Activated CD8-positive, alpha-beta T cell treated with anti-CD3 and anti-CD28 coated beads, Interleukin-2, amount 10 ng/mL, durations not matched to agents 7 days and 5 days (primary cell): ENCODE measurements around the gene NDUFB7. TPM values are rescaled to one million over a fixed set of nuclear protein-coding genes. Genes with fewer than 3 reads are reported as not detected.
"Not testable (repeated sequence)": the region's sequence is repeated elsewhere in the genome, so short reads cannot be mapped to it uniquely, and the experiment has no call there.

Experiments used
- ATAC-seq: fragments of 150-1000 bp; cut with Tn5 transposase; one replicate; pipeline ENCODE4 v1.10.0; 2021; ENCODE audit warnings: moderate library complexity
- CTCF ChIA-PET: fragments of 350-600 bp; sonication (Branson Sonifier 250); formaldehyde crosslinking; loops from one replicate; lab custom pipeline; 2021; ENCODE audit warnings: antibody characterized with exemption; lab: Charles Lee
- POLR2A ChIA-PET: fragments of 350-600 bp; sonication (Branson Sonifier 250); formaldehyde crosslinking; loops from one replicate; lab custom pipeline; 2021; ENCODE audit warnings: antibody characterized with exemption; lab: Charles Lee
- DNase-seq: peaks from one replicate; pipeline ENCODE4 v3.0.0-alpha.2; 2020
- H3K27ac Mint-ChIP-seq: one replicate; pipeline ENCODE4 v1.8.0; 2021; ENCODE audit warnings: mild to moderate bottlenecking, mixed read lengths
- H3K27me3 Mint-ChIP-seq: one replicate; pipeline ENCODE4 v1.8.0; 2021; ENCODE audit warnings: low read depth, mixed read lengths
- H3K36me3 Mint-ChIP-seq: one replicate; pipeline ENCODE4 v1.8.0; 2021; ENCODE audit warnings: low read depth, mixed read lengths
- H3K4me1 Mint-ChIP-seq: one replicate; pipeline ENCODE4 v1.8.0; 2021; ENCODE audit warnings: low read depth, mixed read lengths
- H3K4me3 Mint-ChIP-seq: one replicate; pipeline ENCODE4 v1.8.0; 2021; ENCODE audit warnings: mild to moderate bottlenecking, mixed read lengths
- H3K9me3 Mint-ChIP-seq: one replicate; pipeline ENCODE4 v1.8.0; 2022; ENCODE audit warnings: mixed read lengths; ENCODE audit not compliant: insufficient read depth
- total RNA-seq, 2 experiments: library from RNA; stranded (reverse); gene quantifications; one replicate each; pipeline ENCODE4 v1.2.3, GENCODE V29; 2021

Gene NDUFB7
- total RNA-seq, 2 experiments from 2014 or later = 133 to 142 TPM

DNA sequence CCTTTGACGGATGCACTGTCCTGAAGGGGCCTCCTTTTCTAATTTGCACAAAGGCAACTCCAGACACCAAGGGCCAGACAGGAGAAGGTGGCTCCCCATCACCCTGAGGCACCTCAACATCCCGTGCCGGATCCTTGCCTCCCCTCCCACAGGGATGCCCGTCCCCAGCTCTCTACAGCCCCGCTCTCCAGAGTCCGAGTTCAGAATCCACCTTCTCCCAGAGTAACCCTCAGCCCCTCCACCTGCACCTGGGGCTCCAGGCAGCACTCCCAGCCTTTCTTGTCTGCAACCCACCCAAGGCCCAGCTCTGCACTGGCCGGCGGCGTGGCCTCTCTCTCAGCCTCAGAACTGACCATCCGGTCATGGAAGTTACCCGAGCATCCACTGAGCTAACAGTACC, 4.8 kb downstream of the NDUFB7 start:
- CTCF ChIA-PET = no interaction called here
- peaks cover 54% of the 10 kb centered on the region for H3K4me1 Mint-ChIP-seq
- H3K9me3 Mint-ChIP-seq = no peaks in the 10 kb centered on the region
- peaks cover 27% of the 10 kb centered on the region for H3K36me3 Mint-ChIP-seq
- POLR2A ChIA-PET = interaction anchor here (1.3 kb wide), 1 partner anchor 15 kb away, joined by 3 read pairs; no protein-coding TSS in a partner anchor
- ATAC-seq = no peak
- H3K27ac Mint-ChIP-seq = peak overlapping the region; percentile 46
- DNase-seq = no peak
- H3K4me3 Mint-ChIP-seq = no peak overlapping the region
- no peaks in the 10 kb centered on the region for H3K27me3 Mint-ChIP-seq

DNA sequence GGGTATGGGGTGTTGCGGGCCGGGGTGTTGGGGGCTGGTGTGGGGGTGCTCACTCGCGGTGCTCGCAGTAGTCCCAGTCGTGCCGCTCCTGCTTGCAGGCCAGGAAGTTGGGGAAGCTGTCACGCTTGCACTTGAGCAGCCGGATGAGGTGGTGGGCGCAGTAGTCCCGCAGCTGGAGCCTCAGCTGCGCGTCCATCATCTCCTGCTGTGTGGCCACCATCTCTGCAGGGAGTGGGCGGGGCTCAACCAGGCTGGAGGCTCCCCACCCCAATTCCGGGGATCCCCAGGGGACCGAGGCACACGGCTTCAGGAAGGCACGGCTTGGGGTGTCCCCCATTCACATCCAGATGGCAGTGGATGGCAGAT, 5.2 kb downstream of the NDUFB7 start:
- POLR2A ChIA-PET = interaction anchor here (1.3 kb wide), 1 partner anchor 15 kb away, joined by 3 read pairs; no protein-coding TSS in a partner anchor
- H3K27ac Mint-ChIP-seq = peak overlapping the region; percentile 46
- DNase-seq (no peak), ATAC-seq (no peak)
- H3K9me3 Mint-ChIP-seq = no peaks in the 10 kb centered on the region
- peaks cover 27% of the 10 kb centered on the region for H3K36me3 Mint-ChIP-seq
- peaks cover 50% of the 10 kb centered on the region for H3K4me1 Mint-ChIP-seq
- H3K4me3 Mint-ChIP-seq = no peak overlapping the region
- CTCF ChIA-PET = no interaction called here
- no peaks in the 10 kb centered on the region for H3K27me3 Mint-ChIP-seq

- Mint-ChIP-seq H3K4me3 (no peak overlapping the region), H3K36me3 (peaks cover 25% of the 10 kb centered on the region), H3K9me3 (no peaks in the 10 kb centered on the region), H3K4me1 (peaks cover 45% of the 10 kb centered on the region), H3K27me3 (no peaks in the 10 kb centered on the region), H3K27ac (no peak overlapping the region)
- ATAC-seq = no peak
- no peak for DNase-seq
- ChIA-PET POLR2A (no interaction called here), CTCF (no interaction called here)
Observed at GRCh38 chr19:14565765-14566711, 5.8 kb downstream of the NDUFB7 start.

GRCh38 chr19:14565298-14565679, 6.6 kb downstream of the NDUFB7 start:
- H3K9me3 Mint-ChIP-seq = no peaks in the 10 kb centered on the region
- no peak for DNase-seq
- peaks cover 42% of the 10 kb centered on the region for H3K4me1 Mint-ChIP-seq
- H3K27me3 Mint-ChIP-seq = no peaks in the 10 kb centered on the region
- H3K36me3 Mint-ChIP-seq = peaks cover 25% of the 10 kb centered on the region
- ChIA-PET CTCF (no interaction called here), POLR2A (no interaction called here)
- H3K4me3 Mint-ChIP-seq = no peak overlapping the region
- no peak for ATAC-seq
- no peak overlapping the region for H3K27ac Mint-ChIP-seq

DNA sequence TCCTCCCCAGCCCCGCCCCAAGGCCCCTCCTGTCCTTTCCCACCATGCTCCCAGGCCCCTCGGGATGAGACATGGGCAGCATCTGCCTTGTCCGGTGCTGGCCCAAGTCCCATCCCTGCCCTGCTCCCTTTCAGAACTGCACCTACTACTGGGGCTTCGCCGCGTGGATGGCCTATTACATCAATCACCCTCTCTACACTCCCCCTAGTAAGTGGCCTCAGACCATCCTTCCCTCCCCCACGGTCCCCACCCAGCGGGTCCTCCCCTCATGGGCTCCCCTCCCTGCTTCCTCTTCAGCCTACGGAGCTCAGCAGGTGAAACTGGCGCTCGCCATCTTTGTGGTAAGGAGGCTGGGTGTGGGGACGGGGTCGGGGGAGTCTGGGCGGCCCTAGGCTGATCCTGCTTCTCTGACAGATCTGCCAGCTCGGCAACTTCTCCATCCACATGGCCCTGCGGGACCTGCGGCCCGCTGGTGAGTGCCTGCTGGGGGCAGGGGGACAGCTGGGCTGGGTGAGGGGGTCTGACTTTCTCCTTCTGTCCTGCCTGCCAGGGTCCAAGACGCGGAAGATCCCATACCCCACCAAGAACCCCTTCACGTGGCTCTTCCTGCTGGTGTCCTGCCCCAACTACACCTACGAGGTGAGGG, 7.1 kb downstream of the NDUFB7 start:
- ATAC-seq = peak; percentile 10
- POLR2A ChIA-PET = not testable (repeated sequence)

DNA sequence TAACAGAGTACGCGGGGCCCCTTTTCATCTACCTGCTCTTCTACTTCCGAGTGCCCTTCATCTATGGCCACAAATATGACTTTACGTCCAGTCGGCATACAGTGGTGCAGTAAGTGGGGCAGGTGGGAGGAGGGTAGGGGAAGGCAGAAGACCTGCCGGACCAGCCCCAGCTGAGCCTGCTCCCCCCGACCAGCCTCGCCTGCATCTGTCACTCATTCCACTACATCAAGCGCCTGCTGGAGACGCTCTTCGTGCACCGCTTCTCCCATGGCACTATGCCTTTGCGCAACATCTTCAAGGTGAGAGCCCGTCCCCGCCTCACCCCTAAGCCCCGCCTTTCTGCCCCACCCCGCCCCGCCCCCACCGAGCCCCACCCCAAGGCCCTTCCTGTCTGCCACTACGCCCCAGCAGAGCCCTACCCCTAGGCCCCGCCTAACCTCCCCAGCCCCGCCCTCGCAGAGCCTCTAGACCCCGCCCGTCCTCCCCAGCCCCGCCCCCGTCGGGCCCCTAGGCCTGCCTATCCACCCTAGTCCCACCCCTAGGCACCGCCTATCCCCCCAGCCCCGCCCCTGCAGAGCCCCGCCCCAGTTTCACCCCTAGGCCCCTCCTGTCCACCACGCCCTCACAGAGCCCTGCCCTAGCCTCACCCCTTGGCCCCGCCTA, 7.7 kb downstream of the NDUFB7 start:
- ChIA-PET POLR2A (interaction anchor here (0.6 kb wide), 1 partner anchor 1976 kb away, joined by 3 read pairs; no protein-coding TSS in a partner anchor), CTCF (interaction anchor here (1.0 kb wide), 1 partner anchor 122 kb away, joined by 3 read pairs; no protein-coding TSS in a partner anchor)
- DNase-seq = peak; percentile 70
- peaks cover 36% of the 10 kb centered on the region for H3K4me1 Mint-ChIP-seq
- no peaks in the 10 kb centered on the region for H3K9me3 Mint-ChIP-seq
- H3K4me3 Mint-ChIP-seq = no peak overlapping the region
- H3K27me3 Mint-ChIP-seq = no peaks in the 10 kb centered on the region
- peak; percentile 72 for ATAC-seq
- no peak overlapping the region for H3K27ac Mint-ChIP-seq
- peaks cover 25% of the 10 kb centered on the region for H3K36me3 Mint-ChIP-seq

More for the DNA sequence above, 7.1 kb downstream of the NDUFB7 start:
- H3K9me3 Mint-ChIP-seq, DNase-seq, CTCF ChIA-PET, H3K4me3 Mint-ChIP-seq, H3K27me3 Mint-ChIP-seq: not testable (repeated sequence)
- H3K4me1 Mint-ChIP-seq = peaks cover 41% of the 10 kb centered on the region
- peaks cover 25% of the 10 kb centered on the region for H3K36me3 Mint-ChIP-seq
- H3K27ac Mint-ChIP-seq = peak overlapping the region; percentile 39

DNA sequence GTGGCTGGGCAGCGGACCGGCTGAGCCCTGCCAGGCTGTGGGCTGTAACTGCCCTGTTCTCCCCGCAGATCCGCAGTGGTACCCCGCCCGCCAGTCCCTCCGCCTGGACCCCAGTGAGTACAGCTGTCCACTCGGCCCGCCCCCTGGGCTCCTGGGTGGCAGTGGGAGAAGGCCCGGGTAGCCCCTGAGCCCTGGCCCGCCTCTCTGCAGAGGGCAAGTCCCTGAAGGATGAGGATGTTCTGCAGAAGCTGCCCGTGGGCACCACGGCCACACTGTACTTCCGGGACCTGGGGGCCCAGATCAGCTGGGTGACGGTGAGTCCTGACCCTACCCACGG, 8.3 kb downstream of the NDUFB7 start:
- peaks cover 35% of the 10 kb centered on the region for H3K4me1 Mint-ChIP-seq

GRCh38 chr19:14562660-14563589, 8.9 kb downstream of the NDUFB7 start:
- no peaks in the 10 kb centered on the region for H3K9me3 Mint-ChIP-seq
- peaks cover 20% of the 10 kb centered on the region for H3K36me3 Mint-ChIP-seq
- H3K27ac Mint-ChIP-seq = peak overlapping the region; percentile 66
- ATAC-seq = no peak
- POLR2A ChIA-PET = no interaction called here
- H3K4me3 Mint-ChIP-seq = no peak overlapping the region
- peaks cover 31% of the 10 kb centered on the region for H3K4me1 Mint-ChIP-seq
- CTCF ChIA-PET = interaction anchor here (1.0 to 1.5 kb wide), 3 partner anchors 59 to 124 kb away, joined by 3 to 4 read pairs (median 3); no protein-coding TSS in a partner anchor
- DNase-seq = no peak
- no peaks in the 10 kb centered on the region for H3K27me3 Mint-ChIP-seq

More for the DNA sequence above, 8.3 kb downstream of the NDUFB7 start:
- Mint-ChIP-seq H3K27me3 (no peaks in the 10 kb centered on the region), H3K27ac (no peak overlapping the region), H3K9me3 (no peaks in the 10 kb centered on the region), H3K4me3 (no peak overlapping the region), H3K36me3 (peaks cover 24% of the 10 kb centered on the region)
- ATAC-seq (no peak), DNase-seq (no peak)
- POLR2A ChIA-PET = interaction anchor here (0.6 kb wide), 1 partner anchor 1976 kb away, joined by 3 read pairs; no protein-coding TSS in a partner anchor
- CTCF ChIA-PET = interaction anchor here (1.0 kb wide), 1 partner anchor 123 kb away, joined by 3 read pairs; no protein-coding TSS in a partner anchor

DNA sequence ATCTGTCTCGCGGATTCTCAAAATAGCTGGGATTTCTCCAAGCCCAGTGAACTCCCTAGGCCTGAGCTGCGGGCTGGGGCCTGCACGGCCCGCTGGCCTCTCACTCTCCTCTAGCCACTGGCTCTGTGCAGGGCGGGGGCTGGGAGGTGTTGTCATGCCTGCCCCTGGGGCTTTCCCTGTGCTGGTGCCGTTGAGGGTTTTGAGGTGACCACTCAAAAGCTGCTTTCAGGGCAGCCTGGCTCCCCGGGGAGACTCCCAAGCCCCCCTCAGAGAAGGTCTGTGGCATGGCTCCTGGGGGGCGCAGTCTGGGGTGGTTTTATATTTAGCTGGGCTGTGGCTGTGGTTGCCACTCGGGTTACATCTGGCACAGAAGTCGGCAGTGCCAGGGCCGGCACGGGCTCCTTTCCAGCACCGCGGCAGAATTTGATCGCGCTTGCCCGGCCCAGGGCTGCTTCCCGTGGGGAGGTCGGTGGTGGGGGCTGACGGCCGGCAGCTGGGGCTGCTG, 10.0 kb downstream of the NDUFB7 start:
- DNase-seq (no peak), ATAC-seq (no peak)
- no peaks in the 10 kb centered on the region for H3K9me3 Mint-ChIP-seq
- POLR2A ChIA-PET = interaction anchor here (0.6 to 0.8 kb wide), 2 partner anchors 9 to 469 kb away, joined by 3 read pairs; no protein-coding TSS in a partner anchor
- CTCF ChIA-PET = interaction anchor here (1.1 to 1.5 kb wide), 2 partner anchors 58 to 125 kb away, joined by 3 to 4 read pairs; no protein-coding TSS in a partner anchor
- no peak overlapping the region for H3K27ac Mint-ChIP-seq
- peaks cover 21% of the 10 kb centered on the region for H3K4me1 Mint-ChIP-seq
- H3K36me3 Mint-ChIP-seq = peaks cover 13% of the 10 kb centered on the region
- no peak overlapping the region for H3K4me3 Mint-ChIP-seq
- no peaks in the 10 kb centered on the region for H3K27me3 Mint-ChIP-seq

GRCh38 chr19:14561249-14561648, 10.6 kb downstream of the NDUFB7 start:
- Mint-ChIP-seq H3K36me3 (peaks cover 13% of the 10 kb centered on the region), H3K9me3 (no peaks in the 10 kb centered on the region), H3K27me3 (no peaks in the 10 kb centered on the region), H3K27ac (no peak overlapping the region), H3K4me1 (peaks cover 26% of the 10 kb centered on the region), H3K4me3 (no peak overlapping the region)
- no peak for ATAC-seq
- CTCF ChIA-PET = no interaction called here
- no peak for DNase-seq
- POLR2A ChIA-PET = no interaction called here
